Endothelial cell (in vitro differentiated cells): Measurements from ENCODE around the gene NOL6. TPM values are rescaled to one million over a fixed set of nuclear protein-coding genes. Genes with fewer than 3 reads are reported as not detected.
"Not testable (repeated sequence)": the region's sequence is repeated elsewhere in the genome, so short reads cannot be mapped to it uniquely, and the experiment has no call there.

ENCODE experiments used
- DNase-seq: peaks from one replicate; pipeline ENCODE4 v3.0.0; 2021; ENCODE audit warnings: low spot score
- H3K27ac Mint-ChIP-seq: one replicate; pipeline ENCODE4 v1.8.0; 2021; ENCODE audit warnings: mixed read lengths, inconsistent platforms; ENCODE audit not compliant: unreplicated experiment
- H3K27me3 Mint-ChIP-seq: one replicate; pipeline ENCODE4 v1.8.0; 2021; ENCODE audit warnings: mild to moderate bottlenecking, moderate library complexity, mixed read lengths, inconsistent platforms; ENCODE audit not compliant: unreplicated experiment
- H3K36me3 Mint-ChIP-seq: one replicate; pipeline ENCODE4 v1.8.0; 2021; ENCODE audit warnings: mild to moderate bottlenecking, low read depth, mixed read lengths, inconsistent platforms; ENCODE audit not compliant: unreplicated experiment
- H3K4me1 Mint-ChIP-seq: one replicate; pipeline ENCODE4 v1.8.0; 2021; ENCODE audit warnings: mild to moderate bottlenecking, mixed read lengths, inconsistent platforms; ENCODE audit not compliant: unreplicated experiment
- H3K4me3 Mint-ChIP-seq: one replicate; pipeline ENCODE4 v1.8.0; 2021; ENCODE audit warnings: mild to moderate bottlenecking, mixed read lengths, inconsistent platforms; ENCODE audit not compliant: unreplicated experiment
- H3K9me3 Mint-ChIP-seq: one replicate; pipeline ENCODE4 v1.8.0; 2021; ENCODE audit warnings: mixed read lengths, inconsistent platforms; ENCODE audit not compliant: unreplicated experiment
- long read RNA-seq: library from polyadenylated mRNA; unstranded; transcript quantifications from one replicate; pipeline ENCODE4 v2.0.0, GENCODE V29; 2020; ENCODE audit not compliant: unreplicated experiment
- total RNA-seq: library from RNA; stranded (reverse); fragmentation: NEBNext Ultra II Directional; extraction: Animal tissue kit (Norgen Biotek cat#: 25700); gene quantifications from one replicate; pipeline ENCODE4 v1.2.1, GENCODE V29; 2021; ENCODE audit not compliant: unreplicated experiment
- TF ChIP-seq, protein P1 (sequence below): fragments of 200-600 bp; sonication (generic); IDR thresholded peaks from one replicate; pipeline ENCODE4 v1.5.0; 2021; ENCODE audit warnings: antibody characterized with exemption; ENCODE audit not compliant: unreplicated experiment

NOL6 gene, protein sequence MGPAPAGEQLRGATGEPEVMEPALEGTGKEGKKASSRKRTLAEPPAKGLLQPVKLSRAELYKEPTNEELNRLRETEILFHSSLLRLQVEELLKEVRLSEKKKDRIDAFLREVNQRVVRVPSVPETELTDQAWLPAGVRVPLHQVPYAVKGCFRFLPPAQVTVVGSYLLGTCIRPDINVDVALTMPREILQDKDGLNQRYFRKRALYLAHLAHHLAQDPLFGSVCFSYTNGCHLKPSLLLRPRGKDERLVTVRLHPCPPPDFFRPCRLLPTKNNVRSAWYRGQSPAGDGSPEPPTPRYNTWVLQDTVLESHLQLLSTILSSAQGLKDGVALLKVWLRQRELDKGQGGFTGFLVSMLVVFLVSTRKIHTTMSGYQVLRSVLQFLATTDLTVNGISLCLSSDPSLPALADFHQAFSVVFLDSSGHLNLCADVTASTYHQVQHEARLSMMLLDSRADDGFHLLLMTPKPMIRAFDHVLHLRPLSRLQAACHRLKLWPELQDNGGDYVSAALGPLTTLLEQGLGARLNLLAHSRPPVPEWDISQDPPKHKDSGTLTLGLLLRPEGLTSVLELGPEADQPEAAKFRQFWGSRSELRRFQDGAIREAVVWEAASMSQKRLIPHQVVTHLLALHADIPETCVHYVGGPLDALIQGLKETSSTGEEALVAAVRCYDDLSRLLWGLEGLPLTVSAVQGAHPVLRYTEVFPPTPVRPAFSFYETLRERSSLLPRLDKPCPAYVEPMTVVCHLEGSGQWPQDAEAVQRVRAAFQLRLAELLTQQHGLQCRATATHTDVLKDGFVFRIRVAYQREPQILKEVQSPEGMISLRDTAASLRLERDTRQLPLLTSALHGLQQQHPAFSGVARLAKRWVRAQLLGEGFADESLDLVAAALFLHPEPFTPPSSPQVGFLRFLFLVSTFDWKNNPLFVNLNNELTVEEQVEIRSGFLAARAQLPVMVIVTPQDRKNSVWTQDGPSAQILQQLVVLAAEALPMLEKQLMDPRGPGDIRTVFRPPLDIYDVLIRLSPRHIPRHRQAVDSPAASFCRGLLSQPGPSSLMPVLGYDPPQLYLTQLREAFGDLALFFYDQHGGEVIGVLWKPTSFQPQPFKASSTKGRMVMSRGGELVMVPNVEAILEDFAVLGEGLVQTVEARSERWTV
- total RNA-seq = 22.6 TPM
- long read RNA-seq, full-length matches to known transcripts = 2 of 5 reads
- long read RNA-seq, partial matches to known transcripts = 0 of 5 reads
- long read RNA-seq, other reads (novel, unspliced or antisense) = 3 of 5 reads

DNA sequence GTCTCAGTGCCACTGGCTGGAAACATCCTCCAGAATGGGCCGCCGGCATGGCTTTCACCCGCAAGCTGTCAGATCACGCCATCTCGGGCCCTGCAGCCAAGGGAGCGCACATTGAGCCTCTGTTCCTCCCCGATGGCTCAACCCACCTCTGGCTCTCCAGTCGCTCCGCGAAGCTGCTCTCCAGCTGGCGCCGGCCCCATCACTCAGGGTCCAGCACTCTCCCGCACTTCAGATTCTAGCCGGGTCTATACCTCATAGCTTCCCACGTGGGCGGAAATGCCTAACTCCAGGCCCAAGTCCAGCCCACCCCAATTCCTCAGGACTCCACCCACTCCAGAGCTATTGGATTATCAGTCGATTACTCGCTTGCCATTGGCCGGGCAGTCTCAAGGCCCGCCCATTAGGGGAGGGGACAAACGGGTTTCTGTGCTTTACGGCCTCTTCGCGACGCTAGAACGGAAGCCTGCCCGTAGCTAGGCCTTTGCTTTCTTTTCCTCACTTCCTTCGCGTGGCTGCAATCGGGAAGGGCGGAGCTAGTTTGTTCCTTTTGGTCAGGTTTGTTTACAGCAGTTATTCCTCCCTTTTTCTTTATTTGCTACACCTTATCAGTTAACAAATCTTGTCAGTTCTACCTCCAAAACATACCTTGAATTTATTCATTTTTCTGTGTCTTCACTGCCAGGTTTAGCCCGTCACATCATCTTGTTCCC, at the start of gene NOL6:
TSS of gene NOL6 (minus strand) at position 282 of the 710 bp plus-strand sequence. CDS start at position 200, 82 bp downstream.
- Mint-ChIP-seq H3K9me3 (no peaks in the 10 kb centered on the region), H3K4me1 (peaks cover 13% of the 10 kb centered on the region), H3K27me3 (peaks cover 8% of the 10 kb centered on the region), H3K27ac (peak within 1 kb of the TSS; percentile 99), H3K4me3 (peak within 1 kb of the TSS; percentile 100), H3K36me3 (peaks cover 23% of the 10 kb centered on the region)
- DNase-seq = peak; percentile 94
- TF ChIP-seq, protein P1, sequence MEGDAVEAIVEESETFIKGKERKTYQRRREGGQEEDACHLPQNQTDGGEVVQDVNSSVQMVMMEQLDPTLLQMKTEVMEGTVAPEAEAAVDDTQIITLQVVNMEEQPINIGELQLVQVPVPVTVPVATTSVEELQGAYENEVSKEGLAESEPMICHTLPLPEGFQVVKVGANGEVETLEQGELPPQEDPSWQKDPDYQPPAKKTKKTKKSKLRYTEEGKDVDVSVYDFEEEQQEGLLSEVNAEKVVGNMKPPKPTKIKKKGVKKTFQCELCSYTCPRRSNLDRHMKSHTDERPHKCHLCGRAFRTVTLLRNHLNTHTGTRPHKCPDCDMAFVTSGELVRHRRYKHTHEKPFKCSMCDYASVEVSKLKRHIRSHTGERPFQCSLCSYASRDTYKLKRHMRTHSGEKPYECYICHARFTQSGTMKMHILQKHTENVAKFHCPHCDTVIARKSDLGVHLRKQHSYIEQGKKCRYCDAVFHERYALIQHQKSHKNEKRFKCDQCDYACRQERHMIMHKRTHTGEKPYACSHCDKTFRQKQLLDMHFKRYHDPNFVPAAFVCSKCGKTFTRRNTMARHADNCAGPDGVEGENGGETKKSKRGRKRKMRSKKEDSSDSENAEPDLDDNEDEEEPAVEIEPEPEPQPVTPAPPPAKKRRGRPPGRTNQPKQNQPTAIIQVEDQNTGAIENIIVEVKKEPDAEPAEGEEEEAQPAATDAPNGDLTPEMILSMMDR = no peak

DNA sequence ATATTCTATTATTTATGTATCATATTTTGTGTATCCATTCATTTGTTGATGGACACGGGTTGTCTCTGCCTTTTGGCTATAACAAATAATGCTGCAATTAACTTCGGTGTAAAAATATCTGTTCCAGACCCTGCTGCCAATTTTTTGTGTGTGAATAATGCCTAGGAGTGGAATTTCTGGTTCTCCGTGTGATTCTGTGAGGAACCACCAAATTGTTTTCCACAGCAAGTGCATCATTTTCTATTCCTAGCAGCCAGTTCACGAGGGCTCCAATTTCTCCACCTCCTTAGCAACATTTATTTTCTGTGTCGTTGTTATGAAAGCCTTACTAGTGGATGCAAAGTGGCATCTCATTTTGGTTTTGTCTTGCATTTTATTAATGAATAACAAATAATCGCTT, 48.1 kb upstream of the NOL6 start:
- H3K9me3 Mint-ChIP-seq, H3K36me3 Mint-ChIP-seq, H3K27ac Mint-ChIP-seq, H3K4me3 Mint-ChIP-seq, DNase-seq, H3K27me3 Mint-ChIP-seq, H3K4me1 Mint-ChIP-seq: not testable (repeated sequence)

DNA sequence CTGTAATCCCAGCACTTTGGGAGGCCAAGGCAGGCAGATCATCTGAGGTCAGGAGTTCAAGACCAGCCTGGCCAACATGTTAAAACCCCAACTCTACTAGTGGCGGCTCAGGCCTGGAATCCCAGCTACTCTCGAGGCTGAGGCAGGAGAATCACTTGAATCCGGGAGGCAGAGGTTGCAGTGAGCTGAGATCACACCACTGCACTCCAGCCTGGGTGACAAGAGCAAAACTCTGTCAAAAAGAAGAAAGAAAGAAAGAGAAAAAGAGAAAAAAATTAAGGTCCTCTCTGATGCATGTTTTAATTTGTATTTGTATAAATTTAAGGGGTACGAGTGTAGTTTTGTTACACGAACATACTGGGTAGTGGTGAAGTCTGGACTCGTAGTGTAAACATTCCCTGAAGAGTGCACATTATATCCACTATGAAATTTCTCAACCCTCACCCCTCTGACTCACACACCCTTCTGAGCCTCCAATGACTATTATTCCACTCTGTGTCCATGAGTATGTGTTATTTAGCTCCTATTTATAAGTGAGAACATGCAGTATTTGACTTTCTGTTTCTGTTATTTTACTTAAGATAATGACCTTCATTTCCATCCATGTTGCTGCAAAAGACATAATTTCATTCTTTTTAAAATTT, 44.3 kb upstream of the NOL6 start:
- not testable (repeated sequence) for H3K4me3 Mint-ChIP-seq, H3K27me3 Mint-ChIP-seq

DNA sequence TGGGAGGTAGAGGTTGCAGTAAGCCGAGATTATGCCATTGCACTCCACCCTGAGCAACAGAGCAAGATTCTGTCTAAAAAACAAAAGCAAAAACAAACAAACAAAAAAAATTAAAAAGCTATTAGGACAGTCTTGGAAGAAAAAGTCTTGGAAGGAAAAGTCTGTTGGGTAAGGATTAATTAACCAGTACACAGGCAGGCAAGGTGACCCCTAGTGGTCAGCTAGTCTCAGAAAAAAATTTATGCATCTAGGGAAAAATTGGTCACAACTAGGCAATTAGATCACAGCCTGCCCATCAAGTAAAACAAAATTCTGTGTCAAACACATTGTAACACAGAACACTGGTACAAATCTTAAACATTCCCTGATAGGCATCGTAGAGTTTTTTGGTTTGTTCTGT, 43.6 kb upstream of the NOL6 start:
- peaks cover 3% of the 10 kb centered on the region for H3K27me3 Mint-ChIP-seq
- H3K36me3 Mint-ChIP-seq = no peaks in the 10 kb centered on the region
- peaks cover 25% of the 10 kb centered on the region for H3K4me1 Mint-ChIP-seq
- no peak overlapping the region for H3K4me3 Mint-ChIP-seq
- H3K9me3 Mint-ChIP-seq = no peaks in the 10 kb centered on the region
- peak; percentile 20 for DNase-seq
- TF ChIP-seq, protein P1 = peak; percentile 72
- no peak overlapping the region for H3K27ac Mint-ChIP-seq

More for the DNA sequence above, 44.3 kb upstream of the NOL6 start:
- not testable (repeated sequence) for H3K27ac Mint-ChIP-seq, DNase-seq, H3K36me3 Mint-ChIP-seq, H3K9me3 Mint-ChIP-seq
- H3K4me1 Mint-ChIP-seq = peaks cover 25% of the 10 kb centered on the region

DNA sequence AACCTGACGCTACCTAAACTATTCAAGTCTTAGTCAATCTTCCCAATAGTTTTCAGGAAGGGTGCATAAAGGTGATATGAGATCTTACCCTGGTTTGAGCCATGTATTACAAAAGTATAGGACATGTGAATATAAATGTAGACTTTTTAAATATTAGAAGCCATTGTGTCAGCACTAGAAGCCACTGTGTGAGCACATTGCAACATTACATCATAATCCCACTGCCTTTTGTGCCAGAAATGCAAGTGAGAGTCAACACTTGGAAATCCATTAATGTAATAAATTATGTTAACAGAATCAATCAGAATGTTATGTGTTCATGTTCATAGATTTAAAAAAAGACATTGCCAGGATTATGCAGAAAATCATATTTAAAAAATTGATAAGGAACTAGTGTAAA, 42.7 kb upstream of the NOL6 start:
- not testable (repeated sequence) for H3K9me3 Mint-ChIP-seq, DNase-seq, H3K27me3 Mint-ChIP-seq, H3K27ac Mint-ChIP-seq, H3K36me3 Mint-ChIP-seq, H3K4me3 Mint-ChIP-seq
- peaks cover 25% of the 10 kb centered on the region for H3K4me1 Mint-ChIP-seq

DNA sequence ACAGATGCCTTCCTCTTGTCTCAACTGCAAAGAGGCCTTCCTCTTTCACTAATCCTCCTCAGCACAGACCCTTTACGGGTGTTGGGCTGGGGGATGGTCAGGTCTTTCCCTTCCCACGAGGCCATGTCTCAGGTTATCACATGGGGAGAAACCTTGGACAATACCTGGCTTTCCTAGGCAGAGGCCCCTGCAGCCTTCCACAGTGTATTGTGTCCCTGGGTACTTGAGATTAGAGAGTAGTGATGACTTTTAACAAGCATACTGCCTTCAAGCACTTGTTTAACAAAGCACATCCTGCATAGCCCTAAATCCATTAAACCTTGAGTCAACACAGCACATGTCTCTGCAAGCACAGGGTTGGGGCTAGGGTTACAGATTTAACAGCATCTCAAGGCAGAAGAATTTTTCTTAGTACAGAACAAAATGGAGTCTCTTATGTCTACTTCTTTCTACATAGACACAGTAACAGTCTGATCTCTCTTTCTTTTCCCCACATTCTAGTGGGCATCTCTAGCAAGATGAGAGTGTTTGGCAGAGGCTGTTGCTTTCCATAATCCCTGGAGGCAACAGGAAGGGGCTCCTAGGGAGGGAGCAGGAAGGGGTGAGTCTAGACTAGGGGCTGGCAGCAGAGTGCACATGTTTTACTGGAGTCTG, 41.7 kb upstream of the NOL6 start:
- Mint-ChIP-seq H3K27ac (peak overlapping the region; percentile 61), H3K4me1 (peaks cover 27% of the 10 kb centered on the region)
- not testable (repeated sequence) for H3K4me3 Mint-ChIP-seq, H3K9me3 Mint-ChIP-seq, H3K36me3 Mint-ChIP-seq, H3K27me3 Mint-ChIP-seq, DNase-seq

DNA sequence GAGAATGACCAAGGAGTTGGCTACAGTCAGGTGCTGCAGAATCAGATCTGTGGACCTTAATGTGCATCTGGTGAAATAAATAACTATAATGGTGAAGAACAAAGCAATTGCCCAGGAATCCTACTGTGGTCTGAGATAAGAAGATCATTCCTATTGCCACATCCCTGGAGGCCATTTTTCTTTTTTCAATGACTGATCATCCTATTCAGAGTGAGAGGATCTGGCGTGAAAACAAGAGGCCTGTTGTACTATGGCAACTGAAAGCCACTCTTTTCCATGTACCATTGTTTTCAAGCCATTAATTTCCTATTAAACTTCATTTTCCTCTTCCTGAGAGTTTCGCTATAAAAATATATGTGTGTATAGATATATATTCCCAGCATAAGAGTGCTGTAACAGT, 38.8 kb upstream of the NOL6 start:
- not testable (repeated sequence) for H3K36me3 Mint-ChIP-seq, H3K27ac Mint-ChIP-seq, H3K27me3 Mint-ChIP-seq, H3K9me3 Mint-ChIP-seq, DNase-seq, H3K4me3 Mint-ChIP-seq
- H3K4me1 Mint-ChIP-seq = peaks cover 27% of the 10 kb centered on the region

DNA sequence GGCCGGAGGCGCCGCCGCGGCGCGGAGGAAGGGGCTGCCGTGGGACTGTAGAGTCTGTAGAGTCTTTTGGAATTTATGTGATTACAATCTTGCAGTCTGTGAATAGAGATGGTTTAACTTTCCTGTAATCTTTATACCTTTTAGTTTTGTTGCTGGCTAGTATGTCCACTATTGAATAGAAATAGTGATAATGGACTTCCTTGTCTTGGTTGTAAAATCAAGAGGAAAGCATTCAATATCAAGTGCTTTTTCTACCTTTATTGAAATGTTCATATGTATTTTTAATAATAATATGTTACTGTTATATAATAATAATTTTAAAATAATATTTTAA, 37.4 kb upstream of the NOL6 start:
- H3K27me3 Mint-ChIP-seq, DNase-seq, H3K36me3 Mint-ChIP-seq, H3K9me3 Mint-ChIP-seq: not testable (repeated sequence)
- peak overlapping the region; percentile 97 for H3K27ac Mint-ChIP-seq
- peaks cover 27% of the 10 kb centered on the region for H3K4me1 Mint-ChIP-seq
- H3K4me3 Mint-ChIP-seq = peak overlapping the region; percentile 92
